GM12865 (cell line): ENCODE data around the gene VEGFA.

Experiments used
- DNase-seq: peaks from one replicate; pipeline ENCODE4 v3.0.0; 2010; ENCODE audit warnings: low read depth
- H3K4me3 ChIP-seq: 2 replicates; pipeline ENCODE4 v1.5.1; 2011; ENCODE audit warnings: mild to moderate bottlenecking, low read depth, low read length, control low read depth
- TF ChIP-seq, protein P1 (sequence below): IDR thresholded peaks from 2 replicates; pipeline ENCODE4 v1.5.1; 2011; ENCODE audit warnings: low read length, control low read depth, low read depth, inconsistent platforms; ENCODE audit not compliant: insufficient read depth; ENCODE audit errors: missing control alignments

Gene VEGFA

DNA sequence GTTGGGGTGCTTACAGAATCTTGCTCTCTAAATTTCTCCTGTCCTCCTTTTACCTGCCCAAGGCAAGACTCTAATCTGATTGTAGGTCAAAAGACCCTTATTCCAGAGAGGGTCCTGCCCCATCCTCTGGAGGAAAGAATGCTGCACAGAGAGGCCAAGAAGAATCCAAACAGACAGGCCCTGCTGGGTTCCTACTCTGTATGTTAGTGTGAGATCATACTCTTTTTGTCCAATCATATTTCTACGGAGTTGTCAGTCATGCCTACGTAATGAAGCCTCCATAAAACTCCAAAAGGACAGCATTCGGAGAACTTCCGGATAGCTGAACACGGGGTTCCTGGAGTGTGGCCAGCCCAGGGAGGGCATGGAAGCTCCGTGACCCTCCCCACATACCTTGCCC, 50.5 kb downstream of the VEGFA start:
- no peak for DNase-seq
- H3K4me3 ChIP-seq: no peak overlapping the region
- TF ChIP-seq, protein P1, sequence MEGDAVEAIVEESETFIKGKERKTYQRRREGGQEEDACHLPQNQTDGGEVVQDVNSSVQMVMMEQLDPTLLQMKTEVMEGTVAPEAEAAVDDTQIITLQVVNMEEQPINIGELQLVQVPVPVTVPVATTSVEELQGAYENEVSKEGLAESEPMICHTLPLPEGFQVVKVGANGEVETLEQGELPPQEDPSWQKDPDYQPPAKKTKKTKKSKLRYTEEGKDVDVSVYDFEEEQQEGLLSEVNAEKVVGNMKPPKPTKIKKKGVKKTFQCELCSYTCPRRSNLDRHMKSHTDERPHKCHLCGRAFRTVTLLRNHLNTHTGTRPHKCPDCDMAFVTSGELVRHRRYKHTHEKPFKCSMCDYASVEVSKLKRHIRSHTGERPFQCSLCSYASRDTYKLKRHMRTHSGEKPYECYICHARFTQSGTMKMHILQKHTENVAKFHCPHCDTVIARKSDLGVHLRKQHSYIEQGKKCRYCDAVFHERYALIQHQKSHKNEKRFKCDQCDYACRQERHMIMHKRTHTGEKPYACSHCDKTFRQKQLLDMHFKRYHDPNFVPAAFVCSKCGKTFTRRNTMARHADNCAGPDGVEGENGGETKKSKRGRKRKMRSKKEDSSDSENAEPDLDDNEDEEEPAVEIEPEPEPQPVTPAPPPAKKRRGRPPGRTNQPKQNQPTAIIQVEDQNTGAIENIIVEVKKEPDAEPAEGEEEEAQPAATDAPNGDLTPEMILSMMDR: no peak

DNA sequence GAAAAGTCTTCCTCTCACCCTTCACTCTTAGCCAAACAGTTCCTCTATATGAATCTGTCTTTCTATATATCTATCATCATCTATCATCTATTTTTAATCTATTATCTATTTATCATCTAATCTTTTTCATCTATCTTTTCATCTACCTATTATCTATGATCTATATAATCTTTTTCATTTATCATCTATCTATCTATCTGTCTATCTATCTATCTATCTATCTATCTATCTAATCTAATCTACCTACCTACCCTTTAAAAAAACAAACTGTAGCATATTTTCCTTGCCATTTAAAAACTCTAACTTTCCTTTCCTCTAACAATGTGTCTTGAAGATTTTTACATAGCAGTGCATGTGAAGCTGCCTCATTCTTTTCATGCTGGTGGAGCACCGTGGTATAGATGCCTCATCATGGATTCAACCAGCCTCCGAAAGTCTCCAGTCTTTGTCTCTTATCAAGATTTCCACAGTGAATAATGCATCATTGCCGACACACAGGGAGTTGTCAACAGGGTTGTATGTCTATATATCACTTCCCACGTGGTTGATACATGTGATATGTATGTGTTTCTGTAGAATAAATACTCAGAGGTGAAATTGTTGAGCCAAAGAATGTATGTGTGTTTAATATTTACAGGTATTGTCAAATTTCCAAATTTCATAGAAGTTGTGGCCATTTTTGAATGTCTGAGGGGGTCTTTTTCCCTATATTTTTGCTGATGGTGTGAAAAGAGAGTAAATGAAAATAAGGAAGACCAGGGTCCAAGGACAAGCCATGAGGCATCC, 51.3 kb downstream of the VEGFA start:
- DNase-seq: no peak
- H3K4me3 ChIP-seq: no peak overlapping the region
- TF ChIP-seq, protein P1: no peak

DNA sequence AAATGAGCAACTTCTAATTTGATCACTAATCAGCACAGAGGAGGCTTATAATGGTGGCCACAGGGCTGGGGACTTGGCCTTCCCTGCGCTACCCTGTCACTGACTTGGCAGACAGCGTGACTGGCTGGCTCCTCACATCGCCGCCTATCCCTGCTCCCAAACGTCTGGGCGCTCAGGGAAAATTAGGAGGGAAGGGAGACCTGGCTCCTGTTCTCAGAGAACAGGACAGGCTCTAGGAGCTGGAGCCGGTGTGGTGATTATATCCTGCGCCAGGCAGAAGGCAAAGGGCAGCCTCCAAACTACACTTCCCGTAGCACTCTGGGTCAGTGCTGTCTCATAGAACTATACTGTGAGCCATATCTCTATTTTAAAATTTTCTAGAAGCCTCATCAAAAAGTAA, 53.4 kb downstream of the VEGFA start:
- no peak for DNase-seq
- H3K4me3 ChIP-seq: no peak overlapping the region
- TF ChIP-seq, protein P1: no peak

DNA sequence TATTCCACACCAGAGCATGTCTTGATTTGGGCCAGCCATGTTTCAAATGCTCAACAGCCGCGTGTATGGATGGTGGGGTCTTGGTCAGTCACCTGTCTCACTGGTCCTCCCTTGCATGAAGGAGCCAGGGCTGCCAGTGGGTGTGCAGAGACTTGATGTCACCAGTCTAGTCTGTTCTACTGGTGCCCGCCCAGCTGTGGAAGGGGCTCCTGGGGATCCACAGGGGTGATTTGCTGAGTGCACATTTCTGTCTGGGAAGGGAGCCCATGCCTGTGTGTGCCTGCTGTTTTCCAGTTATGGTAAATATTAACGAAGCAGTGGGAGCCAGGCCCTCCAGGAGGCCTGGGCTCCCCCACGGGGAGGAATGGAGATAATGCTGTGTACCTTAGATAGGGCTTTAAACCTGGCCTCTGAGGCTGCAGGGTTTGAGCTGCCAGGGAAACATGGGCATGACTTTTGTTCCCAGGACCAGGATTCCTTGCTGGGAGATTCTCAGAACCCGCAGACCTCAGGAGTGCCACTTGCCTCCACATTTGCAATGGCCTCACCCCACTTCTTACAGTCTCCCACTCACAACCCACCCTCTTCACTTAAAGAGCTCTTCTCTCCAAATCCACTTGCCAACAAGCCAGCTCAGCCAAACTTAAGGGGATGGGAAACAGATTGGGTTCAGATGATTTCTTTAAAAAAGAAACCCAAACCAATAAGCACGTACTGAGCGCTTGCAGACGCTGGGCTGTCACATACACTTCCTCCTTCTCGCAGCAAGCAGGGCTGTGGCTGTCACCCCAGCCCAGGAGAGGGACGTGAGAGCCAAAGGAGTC, 54.1 kb downstream of the VEGFA start:
- no peak overlapping the region for H3K4me3 ChIP-seq
- DNase-seq: peak; percentile 23
- TF ChIP-seq, protein P1: no peak

DNA sequence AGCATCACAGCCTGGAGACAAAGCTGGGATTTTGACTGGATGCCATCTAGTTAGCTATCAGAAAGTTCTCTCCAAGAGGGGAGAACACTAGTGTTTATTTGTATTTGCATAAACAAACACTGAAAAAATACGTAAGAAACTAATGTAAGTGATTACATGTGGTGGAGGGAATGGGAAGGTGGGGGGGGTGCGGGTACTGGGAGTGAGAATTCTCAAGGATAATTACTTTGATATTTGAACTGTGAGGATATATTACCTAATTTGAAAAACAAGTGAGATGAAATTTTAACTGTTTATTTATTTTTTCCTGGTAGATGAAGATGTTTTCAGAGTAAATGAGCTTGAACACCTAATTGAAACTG, 54.7 kb downstream of the VEGFA start:
- DNase-seq: no peak
- TF ChIP-seq, protein P1: no peak
- H3K4me3 ChIP-seq: no peak overlapping the region

DNA sequence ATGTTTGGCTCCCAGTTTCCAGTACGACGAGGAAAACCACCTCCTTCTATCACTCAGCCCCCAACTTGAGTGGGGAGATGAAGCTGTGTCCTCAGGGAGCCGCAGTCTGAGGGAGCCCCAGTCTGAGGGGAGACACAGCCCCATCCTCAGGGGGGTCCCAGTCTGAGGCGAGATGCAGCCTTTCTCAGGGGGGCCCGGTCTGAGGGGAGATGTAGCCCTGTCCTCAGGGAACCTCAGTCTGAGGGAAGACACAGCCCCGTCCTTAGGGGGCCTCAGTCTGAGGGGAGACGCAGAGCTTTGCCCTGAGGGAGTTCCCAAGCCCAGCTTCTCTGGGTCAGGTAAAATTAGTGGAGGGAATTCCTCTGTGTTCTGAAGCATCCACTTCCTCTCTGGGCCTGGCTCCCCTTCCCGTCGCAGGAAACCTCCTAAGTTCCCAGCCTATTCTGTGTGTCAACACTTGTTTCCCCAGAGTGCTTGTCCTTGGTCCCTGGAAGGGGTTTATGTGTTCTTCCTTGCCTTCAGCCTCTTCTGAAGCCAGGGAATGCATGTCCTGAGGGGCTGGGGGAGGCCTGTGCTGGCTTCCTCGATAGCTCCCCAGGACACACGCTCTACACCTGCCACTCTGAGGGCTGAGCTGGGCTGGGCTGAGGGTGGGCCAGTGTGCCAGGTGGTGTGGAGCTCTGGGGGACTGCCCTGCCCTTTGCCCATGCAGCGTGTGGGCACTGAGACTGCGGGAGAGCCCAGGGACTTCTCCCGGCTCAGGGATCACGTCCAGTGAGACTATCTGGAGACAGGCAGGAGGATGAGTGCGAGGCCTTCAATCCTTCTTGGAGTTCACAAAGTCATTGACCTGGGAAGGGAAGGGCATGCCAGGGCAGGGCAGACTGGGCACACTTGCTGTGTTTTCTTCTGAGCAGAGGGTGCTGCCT, 55.4 kb downstream of the VEGFA start:
- TF ChIP-seq, protein P1: no peak
- no peak overlapping the region for H3K4me3 ChIP-seq
- no peak for DNase-seq
